Esophagus (tissue), 2 donors: ENCODE data around the gene ERFE. TPM values are rescaled to one million over a fixed set of nuclear protein-coding genes. Genes with fewer than 3 reads are reported as not detected.

Source experiments
- H3K27ac ChIP-seq, 2 donors: one replicate each; pipeline ENCODE4 v1.5.1; 2013; ENCODE audit warnings: low read depth in 2 of 2, mild to moderate bottlenecking in 2 of 2, inconsistent platforms in 1 of 2, low read length in 1 of 2, moderate library complexity in 1 of 2
- H3K27me3 ChIP-seq, 2 donors: one replicate each; pipeline ENCODE4 v1.6.1; 2013; ENCODE audit warnings: low read length in 2 of 2, control low read depth in 1 of 2, mild to moderate bottlenecking in 1 of 2; ENCODE audit not compliant: insufficient read depth in 2 of 2, control insufficient read depth in 1 of 2
- H3K36me3 ChIP-seq, 2 donors: one replicate each; pipeline ENCODE4 v1.6.1; 2013; ENCODE audit warnings: low read length in 1 of 2; ENCODE audit not compliant: control insufficient read depth in 2 of 2, insufficient read depth in 2 of 2
- H3K4me1 ChIP-seq, 2 donors: one replicate each; pipeline ENCODE4 v1.6.1; 2013; ENCODE audit warnings: low read length in 1 of 2; ENCODE audit not compliant: control insufficient read depth in 2 of 2, insufficient read depth in 2 of 2
- H3K4me3 ChIP-seq, 2 donors: one replicate each; pipeline ENCODE4 v1.5.1; 2013; ENCODE audit warnings: low read length in 2 of 2, mild to moderate bottlenecking in 2 of 2, low read depth in 1 of 2, moderate library complexity in 1 of 2
- H3K9me3 ChIP-seq, 2 donors: one replicate each; pipeline ENCODE4 v1.6.1; 2013; ENCODE audit warnings: mild to moderate bottlenecking in 2 of 2, low read depth in 1 of 2, low read length in 1 of 2, moderate library complexity in 1 of 2; ENCODE audit not compliant: control insufficient read depth in 2 of 2, insufficient read depth in 1 of 2
- WGBS, 2 donors: extraction: QIAGEN DNeasy Blood & Tissue Kit; methylation state at CpG; one replicate each; pipeline ENCODE4 v1.1.7; 2013; 5-methylcytosine and 5-hydroxymethylcytosine counted together
- polyA plus RNA-seq, 2 donors: library from polyadenylated mRNA; stranded (reverse); fragments of 200-250 nt; gene quantifications; one replicate each; pipeline ENCODE4 v1.2.3, GENCODE V29; 2013
- donor health status: healthy with polysubstance abuse.
- donor health status: Bipolar disorder and iron deficiency.

The ERFE gene
- polyA plus RNA-seq, 2 donors: 0.06 to 0.38 TPM

GRCh38 chr2:238155761-238156694 lies 2.7 kb upstream of the ERFE start:
- 77 to 80% methylated on average over 18 of the region's 18 CpGs for WGBS, 2 donors

DNA sequence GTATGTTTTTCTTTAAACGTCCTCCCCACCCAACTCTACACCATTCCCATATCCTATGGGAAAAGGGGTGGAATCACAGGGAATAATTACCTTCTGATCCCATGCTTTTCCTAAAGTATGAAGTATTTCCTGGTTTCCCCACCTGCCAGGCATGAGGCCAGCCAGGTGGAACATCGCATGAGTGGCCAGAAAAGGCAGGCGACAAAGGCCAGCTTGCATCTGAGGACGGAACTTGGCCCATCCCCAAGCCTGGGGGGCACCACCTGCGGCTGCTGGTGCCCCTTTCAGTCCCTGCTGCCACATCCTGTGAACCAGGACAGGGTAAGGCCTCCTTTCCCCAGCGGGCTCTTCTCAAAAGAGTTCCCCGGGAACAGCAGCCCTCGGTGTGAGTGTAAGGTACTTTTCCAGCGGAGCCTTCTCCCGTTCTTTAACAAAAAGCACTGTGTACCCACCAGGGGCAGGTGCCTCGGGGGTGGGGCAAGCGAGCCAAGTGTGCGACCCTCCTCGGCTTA lies 1.2 kb upstream of the ERFE start:
- Histone ChIP-seq H3K4me3 (no peak overlapping the region), H3K27me3 (no peaks in the 10 kb centered on the region), H3K36me3 (no peaks in the 10 kb centered on the region), H3K27ac (no peak overlapping the region), H3K9me3 (no peaks in the 10 kb centered on the region), H3K4me1 (peaks cover 0 to 3% of the 10 kb centered on the region in 2 donors)
- 72% methylated on average over 14 of the region's 14 CpGs for WGBS, 2 donors

More at GRCh38 chr2:238155761-238156694, 2.7 kb upstream of the ERFE start:
- Histone ChIP-seq H3K27ac (peak overlapping the region in 1 of 2 donors; percentile 18), H3K36me3 (no peaks in the 10 kb centered on the region), H3K4me1 (peaks cover 0 to 3% of the 10 kb centered on the region in 2 donors), H3K4me3 (no peak overlapping the region), H3K9me3 (no peaks in the 10 kb centered on the region), H3K27me3 (no peaks in the 10 kb centered on the region)

GRCh38 chr2:238158018-238158508 lies 707 bp upstream of the ERFE start:
- peaks cover 0 to 3% of the 10 kb centered on the region in 2 donors for H3K4me1 ChIP-seq
- H3K36me3 ChIP-seq: no peaks in the 10 kb centered on the region
- H3K4me3 ChIP-seq: no peak overlapping the region
- H3K27ac ChIP-seq: no peak overlapping the region
- no peaks in the 10 kb centered on the region for H3K27me3 ChIP-seq
- H3K9me3 ChIP-seq: no peaks in the 10 kb centered on the region
- 61 to 63% methylated on average over 21 of the region's 21 CpGs for WGBS, 2 donors

DNA sequence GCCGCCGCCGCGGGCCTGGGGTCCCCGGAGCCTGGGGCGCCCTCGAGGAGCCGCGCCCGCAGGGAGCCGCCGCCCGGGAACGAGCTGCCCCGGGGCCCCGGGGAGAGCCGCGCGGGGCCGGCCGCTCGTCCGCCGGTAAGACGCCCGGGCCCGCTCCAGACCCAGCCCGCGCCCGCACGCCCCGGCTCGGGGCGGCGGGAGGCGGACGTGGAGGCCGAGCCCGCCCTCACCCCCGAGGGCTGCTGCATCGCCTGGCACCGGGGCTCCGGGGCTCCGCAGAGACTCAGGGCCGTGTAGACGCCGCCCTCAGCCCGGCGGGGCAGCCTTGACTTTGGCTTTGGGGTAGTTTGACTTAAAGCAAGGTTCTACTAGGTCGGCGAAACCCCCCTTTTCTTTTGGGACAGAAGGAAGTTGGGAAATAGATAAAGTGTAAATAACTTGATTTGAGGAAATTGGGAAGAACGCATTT lies 335 bp downstream of the ERFE start:
- H3K4me3 ChIP-seq: peak overlapping the region; percentile 9 to 49
- no peaks in the 10 kb centered on the region for H3K9me3 ChIP-seq
- peaks cover 6 to 7% of the 10 kb centered on the region in 2 donors for H3K4me1 ChIP-seq
- H3K27ac ChIP-seq: no peak overlapping the region
- no peaks in the 10 kb centered on the region for H3K27me3 ChIP-seq
- 2 to 3% methylated on average over 42 to 52 of the region's 52 CpGs for WGBS, 2 donors
- no peaks in the 10 kb centered on the region for H3K36me3 ChIP-seq

DNA sequence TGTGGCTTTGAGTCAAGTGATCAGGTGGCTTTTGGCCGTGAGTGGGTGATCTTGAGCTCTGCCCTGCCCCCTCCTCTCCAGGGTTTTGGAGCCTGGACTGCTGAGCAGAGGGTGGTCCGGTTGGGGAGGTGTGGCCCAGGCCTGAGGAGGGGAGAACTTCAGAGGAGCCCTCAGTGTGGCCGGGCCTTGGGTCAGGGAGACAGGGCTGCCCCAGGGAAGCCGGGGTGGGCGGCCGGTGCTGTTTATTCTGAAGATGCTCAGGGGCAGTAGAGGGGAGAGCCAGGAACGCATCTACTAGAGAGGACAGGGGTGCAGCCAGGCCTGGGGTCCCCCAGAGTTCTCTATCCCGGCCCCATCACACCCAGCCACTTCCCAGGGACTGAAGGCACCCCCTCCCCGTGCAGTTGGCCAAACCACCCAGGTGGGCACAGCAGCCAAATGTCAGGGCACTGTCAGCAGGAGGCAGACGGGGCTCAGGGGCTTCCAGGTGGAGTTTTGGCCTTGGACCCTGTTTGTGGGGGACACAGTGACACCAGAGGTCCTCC lies 963 bp downstream of the ERFE start:
- Histone ChIP-seq H3K9me3 (no peaks in the 10 kb centered on the region), H3K4me1 (peaks cover 6 to 9% of the 10 kb centered on the region in 2 donors), H3K4me3 (no peak overlapping the region), H3K27me3 (no peaks in the 10 kb centered on the region), H3K27ac (no peak overlapping the region), H3K36me3 (no peaks in the 10 kb centered on the region)
- 61 to 66% methylated on average over 9 to 10 of the region's 10 CpGs for WGBS, 2 donors

GRCh38 chr2:238160206-238161129 lies 1.7 kb downstream of the ERFE start:
- Histone ChIP-seq H3K4me3 (no peak overlapping the region), H3K27ac (no peak overlapping the region), H3K4me1 (peaks cover 6 to 9% of the 10 kb centered on the region in 2 donors), H3K27me3 (no peaks in the 10 kb centered on the region), H3K9me3 (no peaks in the 10 kb centered on the region), H3K36me3 (no peaks in the 10 kb centered on the region)
- WGBS, 2 donors: 63 to 69% methylated on average over 23 of the region's 23 CpGs

- Histone ChIP-seq H3K27ac (no peak overlapping the region), H3K4me1 (peaks cover 6 to 9% of the 10 kb centered on the region in 2 donors), H3K4me3 (no peak overlapping the region), H3K27me3 (no peaks in the 10 kb centered on the region), H3K9me3 (no peaks in the 10 kb centered on the region), H3K36me3 (no peaks in the 10 kb centered on the region)
- 82 to 88% methylated on average over 21 of the region's 21 CpGs for WGBS, 2 donors
Measured at GRCh38 chr2:238161291-238162051, 2.7 kb downstream of the ERFE start.

GRCh38 chr2:238162251-238162845 lies 3.6 kb downstream of the ERFE start:
- Histone ChIP-seq H3K36me3 (peaks cover 0 to 2% of the 10 kb centered on the region in 2 donors), H3K27ac (no peak overlapping the region), H3K9me3 (no peaks in the 10 kb centered on the region), H3K4me1 (peaks cover 6 to 9% of the 10 kb centered on the region in 2 donors), H3K4me3 (no peak overlapping the region), H3K27me3 (no peaks in the 10 kb centered on the region)
- WGBS, 2 donors: 80 to 82% methylated on average over 14 of the region's 14 CpGs
